ENCODE data around the gene STK10.

STK10 gene

DNA sequence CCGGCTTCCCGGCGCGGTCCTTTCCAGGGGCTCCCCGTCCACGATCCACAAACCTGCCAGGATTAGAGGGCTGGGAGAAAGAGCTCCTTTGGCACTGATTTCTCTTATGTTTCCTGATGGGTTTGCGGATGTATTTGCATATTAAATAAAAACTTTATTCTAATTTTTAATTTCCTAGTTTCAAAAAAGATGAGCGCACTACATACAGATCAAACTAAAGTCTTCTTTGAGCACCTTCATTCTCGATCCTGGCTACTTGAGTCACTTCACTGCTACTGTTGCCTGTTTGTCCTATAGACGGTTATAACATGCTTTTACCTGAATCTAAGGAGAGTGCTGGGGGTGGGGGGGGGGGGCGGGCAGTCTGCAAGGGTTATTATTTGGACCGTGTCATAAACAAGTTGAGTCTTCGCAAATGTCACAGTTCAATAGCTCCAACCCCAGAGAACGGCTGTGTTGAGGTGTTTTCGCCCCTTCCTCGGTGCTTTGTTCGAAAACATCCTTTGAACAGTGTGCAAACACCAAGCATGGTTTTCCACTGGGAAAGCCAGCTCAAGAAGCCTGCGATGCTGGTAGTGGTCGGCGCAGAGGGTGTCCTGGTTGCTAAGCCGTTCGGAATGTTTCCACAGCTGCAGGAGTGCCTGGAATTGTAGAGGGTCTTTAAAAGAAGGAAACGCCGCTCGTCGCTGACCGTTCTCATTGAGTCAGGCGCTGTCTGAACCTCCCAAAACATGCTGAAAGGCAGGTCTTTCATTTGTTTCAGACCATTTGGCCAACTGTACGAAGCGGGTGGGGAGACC lies 1.1 kb upstream of the STK10 start:
- no peak for DNase-seq

DNA sequence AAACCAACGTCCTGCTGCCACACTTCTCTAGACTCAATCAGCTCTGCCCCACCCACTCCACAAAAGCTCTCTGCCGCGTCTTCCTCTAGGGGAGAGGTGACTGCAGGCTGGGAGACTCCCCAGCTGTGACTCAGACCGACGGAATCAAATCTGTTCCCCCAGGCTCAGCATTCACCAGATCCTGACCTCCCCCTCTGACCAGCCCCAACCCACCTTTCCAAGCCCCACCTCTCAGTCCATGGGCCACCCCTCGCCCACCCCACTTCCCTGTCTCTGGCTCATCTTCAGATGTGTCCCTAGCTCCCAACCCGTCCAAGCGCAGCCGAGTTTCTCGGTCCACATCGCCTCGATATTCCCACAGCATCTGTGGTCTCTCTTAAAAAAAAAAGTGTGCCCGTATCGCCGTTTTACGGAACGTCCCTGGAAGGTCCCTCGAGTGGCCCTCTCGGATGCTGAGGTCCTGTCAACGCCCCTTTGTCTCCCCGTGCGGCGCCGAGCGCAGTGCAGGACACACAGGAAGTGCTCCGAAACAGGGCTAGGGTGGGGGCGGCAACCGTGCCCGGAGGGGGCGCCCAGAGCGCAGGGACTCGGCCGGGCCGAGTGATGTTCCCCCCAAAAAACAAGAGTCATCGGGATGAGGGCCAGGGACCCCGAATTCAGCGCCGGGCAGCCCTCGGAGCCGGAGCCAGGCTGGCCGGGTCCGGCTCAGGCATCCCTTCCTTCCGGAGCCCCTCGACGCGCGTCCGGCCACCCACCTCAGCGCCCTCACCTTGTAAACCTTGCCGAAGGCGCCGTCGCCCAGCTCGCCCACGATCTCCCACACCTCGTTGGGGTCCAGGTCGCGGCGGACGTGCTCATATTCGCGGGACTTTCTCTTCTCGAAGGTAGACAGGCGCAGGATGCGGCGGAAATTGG lies 649 bp downstream of the STK10 start:
- DNase-seq = peak; percentile 65

DNA sequence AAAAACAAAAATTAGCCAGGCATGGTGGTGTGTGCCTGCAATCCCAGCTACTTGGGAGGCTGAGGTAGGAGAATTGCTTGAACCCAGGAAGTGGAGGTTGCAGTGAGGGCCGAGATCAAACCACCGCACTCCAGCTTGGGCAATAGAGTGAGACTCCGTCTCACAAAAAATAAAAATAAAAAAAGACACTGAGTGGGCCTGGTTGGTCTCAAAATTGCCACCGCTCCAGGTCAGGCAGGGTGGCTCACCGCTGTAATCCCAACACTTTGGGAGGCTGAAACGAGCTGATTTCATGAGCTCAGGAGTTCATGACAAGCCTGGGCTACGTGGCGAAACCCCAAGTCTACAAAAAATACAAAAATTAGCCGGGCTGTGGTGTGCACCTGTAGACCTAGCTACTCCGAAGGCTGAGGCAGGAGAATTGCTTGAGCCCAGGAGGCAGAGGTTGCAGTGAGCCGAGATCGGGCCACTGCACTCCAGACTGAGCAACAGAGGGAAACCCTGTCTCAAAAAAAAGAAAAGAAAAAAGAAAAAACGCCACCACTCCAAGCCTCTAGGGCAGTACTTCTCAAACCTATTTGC lies 1.8 kb downstream of the STK10 start:
- no peak for DNase-seq

DNA sequence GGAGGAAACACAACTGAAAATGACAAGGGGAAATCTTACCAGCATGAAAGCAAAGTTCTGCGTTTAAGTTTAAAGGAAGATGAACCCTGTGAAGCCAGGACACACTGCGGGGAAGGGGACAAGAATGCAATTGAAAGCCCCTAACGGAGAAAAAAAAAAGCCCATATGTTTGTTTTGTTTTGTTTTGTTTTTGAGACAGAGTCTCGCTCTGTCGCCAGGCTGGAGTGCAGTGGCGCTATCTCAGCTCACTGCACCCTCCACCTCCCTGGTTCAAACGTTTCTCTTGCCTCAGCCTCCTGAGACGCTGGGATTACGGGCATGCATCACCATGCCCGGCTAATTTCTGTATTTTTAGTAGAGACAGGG lies 2.9 kb downstream of the STK10 start:
- DNase-seq = no peak

DNA sequence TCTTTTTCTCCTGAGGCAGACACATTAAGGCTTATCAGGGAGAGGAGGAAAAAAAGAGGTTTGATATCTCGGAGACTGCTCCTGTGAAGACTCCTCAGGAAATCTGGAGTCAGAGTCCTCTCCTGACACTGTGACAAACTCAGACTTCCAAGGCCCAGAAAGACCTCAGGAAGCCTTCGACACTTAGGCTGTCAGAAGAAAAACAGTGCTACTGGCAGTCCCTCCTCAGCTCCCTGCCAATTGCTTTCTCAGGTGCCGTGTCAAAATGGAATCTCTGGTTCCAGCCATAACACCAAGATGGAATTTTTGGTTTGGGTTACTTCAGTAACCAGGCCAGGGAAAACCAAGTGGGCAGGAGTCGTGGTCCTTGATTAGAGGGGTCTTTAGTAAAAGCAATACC lies 4.1 kb downstream of the STK10 start:
- no peak for DNase-seq

DNA sequence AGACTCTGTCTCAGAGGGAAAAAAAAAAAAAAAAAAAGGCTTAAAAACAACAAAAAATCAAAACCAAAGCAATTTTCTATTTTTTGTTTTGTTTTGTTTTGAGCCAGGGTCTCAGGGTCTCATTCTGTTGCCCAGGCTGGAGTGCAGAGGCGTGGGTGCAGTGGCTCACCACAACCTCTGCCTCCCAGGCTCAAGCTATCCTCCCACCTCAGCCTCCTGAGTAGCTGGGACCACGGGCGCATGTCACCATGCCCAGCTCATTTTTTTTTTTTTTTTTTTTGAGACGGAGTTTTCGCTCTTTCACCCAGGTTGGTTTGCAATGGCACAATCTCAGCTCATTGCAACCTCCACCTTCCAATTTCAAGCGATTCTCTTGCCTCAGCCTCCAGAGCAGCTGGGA lies 5.7 kb downstream of the STK10 start:
- no peak for DNase-seq

DNA sequence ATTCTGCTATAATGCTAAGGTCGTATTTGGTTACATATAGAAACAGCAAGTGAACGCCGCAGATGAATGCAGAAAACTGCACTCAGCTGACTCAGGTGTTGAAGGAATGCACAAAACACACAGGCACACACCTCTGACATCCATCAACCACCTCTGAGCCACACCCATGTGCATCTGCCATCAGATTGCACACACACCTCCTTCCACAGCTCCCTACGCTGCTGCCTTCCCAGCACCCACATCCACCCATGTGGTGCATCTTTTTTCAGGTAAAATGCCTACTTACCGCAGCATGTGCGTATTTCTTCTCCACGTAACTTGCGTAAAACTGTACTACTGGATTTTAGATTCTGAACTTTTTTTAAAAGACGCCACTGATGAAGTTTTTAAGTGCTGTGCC lies 7.1 kb downstream of the STK10 start:
- no peak for DNase-seq

DNA sequence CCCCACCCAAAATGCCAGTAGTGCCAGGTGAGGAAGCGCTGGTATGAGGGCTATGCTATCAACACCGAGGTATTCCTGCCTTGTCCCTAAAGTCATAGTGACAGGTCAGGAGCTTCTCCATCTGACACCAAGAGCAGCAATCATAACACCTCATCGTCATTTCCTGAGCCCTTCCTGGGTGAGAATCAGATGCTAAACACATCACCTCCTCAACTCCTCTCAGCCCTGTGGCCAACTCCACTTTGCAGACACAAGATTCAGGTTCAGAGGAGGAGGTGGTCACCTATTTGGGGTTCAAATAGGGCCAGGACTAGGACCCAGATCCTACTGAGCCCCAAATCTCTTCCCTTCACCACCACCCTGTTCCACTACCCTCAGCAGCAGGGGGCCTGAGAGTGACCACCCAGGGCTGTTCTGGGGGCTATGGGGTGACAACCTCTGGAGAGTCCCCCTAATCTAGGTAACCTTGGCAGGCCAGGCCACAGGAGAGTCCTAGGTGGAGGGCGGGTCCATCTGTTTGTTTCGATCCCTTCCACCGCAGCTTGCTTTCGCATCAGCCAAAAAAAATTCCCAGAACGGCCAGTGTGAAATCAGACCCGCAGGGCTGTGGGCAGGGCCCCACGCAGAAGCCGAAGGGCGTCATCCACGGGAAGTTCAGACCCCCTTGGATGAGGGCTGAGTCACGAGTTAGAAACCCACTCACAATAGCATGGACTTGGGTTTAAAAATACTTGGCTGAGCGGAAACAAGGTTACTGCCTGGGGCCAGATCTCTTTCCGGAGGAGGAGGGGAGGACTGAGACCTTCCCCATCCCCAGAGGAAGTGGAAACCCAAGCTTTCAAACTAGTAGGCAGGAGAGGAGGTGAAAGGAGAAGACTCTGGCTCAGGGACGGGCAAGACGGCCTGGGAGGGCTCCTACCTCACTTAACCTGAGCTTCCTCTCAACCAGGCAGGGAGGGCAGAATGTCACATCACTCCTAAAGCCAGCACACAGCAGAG lies 8.7 kb downstream of the STK10 start:
- DNase-seq = no peak

DNA sequence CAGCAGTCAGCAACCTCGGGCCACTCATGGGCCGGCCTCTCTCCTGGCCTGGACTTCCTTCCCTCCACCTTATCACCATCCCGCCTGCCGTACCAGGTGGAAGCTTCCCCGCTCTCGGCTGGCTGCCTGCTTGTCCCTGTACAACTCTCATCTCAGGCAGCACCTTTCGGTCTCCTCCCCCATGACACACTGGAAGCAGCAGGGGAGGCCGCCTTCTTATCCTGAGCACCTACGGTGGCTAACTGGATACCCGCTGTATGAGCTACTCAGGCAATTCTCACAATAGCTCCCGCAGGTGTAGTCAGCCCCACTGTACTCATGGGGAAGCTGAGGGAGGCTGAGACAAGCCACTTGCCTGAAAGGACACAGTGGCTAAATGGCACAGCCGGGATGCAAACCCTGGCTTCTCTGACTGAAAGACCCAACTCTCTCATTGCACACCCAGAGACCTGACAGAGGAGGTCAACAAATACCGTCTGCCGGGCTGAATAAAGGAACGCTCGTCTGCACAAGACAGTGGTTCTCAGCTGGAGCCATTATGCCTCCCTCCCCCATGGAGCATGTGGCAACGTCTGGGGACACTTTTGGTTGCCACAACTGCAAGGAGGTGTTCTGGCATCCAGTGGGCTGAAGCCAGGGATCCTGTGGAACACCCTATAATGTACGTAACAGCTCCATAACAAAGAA lies 9.6 kb downstream of the STK10 start:
- DNase-seq = no peak

DNA sequence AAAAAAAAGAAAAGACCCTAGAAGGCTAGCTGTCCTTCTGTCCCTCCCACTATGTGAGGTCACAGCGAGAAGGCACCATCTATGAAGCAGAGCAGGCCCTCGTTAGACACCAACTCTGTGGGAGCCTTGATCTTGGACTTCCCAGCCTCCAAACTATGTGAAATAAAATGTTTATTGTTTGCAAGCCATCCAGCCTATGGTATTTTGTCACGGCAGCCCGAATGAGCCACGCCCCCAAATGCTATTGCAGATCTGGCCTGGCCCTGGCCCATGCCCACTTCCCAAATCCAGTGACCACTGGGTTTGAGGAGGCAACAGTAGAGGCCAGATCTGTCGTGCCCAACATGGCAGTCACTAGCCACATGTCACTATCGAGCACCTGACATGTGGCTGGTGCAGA lies 10.8 kb downstream of the STK10 start:
- no peak for DNase-seq

DNA sequence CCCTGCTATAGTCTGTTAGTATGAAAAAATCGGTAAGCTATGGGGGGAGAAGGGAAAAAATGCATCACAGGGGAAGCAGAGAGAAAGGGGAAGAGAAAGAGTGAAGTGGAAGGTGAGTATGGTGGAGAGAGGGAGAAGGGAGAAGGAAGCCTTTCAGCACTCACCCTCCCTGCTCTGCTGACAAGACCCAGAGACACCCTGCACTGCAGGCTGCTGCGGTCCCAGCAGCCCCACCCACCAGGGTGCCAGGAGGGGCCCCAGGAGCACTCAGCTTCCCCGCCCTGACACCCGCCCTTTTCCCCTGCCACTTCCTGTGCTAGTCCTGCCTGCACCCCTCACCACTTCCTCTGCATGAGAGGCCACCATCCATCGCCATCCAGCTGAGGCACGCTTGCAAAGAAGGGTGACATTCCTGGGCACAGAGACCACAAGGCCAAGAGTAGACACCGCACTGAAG lies 12.7 kb downstream of the STK10 start:
- no peak for DNase-seq

DNA sequence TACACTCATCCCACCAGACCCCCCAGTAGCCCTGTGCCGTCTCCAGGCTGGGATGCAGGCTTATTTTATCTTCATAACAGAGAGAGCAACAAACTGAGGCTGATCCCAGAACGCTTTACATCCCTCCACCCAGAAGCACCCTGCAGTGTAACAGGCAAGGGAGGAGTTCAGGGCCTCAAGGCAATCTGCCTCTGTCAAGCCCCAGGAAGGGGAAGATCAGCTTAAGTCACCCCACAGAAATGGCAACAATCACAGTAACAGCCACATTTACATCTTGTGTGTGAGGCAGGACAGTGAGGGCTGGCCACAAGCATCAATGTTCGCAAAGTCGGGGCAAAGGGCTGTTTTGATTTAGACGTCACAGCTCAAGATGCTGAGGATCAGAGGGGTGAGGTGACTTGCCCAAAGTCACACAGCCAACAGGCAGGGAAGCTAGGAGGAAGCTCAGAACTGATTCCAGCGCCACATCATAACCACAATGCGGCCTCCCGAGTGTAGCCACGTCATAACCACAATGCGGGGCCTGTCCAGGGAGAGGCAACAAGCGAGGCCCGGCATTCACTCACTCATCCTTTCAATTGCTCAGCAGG lies 14.4 kb downstream of the STK10 start:
- DNase-seq = no peak

DNA sequence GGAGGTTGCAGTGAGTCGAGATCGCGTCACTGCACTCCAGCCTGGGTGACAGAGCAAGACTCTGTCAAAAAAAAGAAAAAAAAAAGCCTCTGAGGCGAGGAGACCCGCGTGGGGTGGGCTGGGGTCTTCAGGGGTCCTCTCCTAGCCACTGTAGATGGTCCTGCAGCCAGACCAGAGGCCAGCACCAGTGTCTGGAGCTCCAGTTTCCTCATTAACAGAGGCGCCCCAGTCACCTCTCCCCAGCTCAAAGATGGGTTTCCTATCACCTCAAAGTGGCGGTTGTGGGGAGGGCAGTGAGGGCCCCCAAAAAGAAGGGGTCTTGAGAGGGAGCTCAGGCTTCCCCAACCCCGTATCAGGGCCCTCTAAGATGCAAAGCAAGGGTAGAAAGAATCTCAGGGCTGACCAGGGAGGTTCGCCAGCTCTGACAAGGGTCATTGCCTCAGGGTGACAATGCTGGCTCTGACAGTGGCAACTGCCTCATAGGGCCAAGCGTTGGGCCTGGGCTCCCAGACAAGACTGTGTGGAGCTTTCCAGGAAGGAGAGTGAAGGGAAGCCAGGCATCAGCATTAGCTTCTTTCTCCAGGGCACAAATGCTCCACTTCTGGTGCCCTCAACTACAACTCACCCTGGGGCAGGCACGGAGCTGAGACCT lies 15.0 kb downstream of the STK10 start:
- no peak for DNase-seq

DNA sequence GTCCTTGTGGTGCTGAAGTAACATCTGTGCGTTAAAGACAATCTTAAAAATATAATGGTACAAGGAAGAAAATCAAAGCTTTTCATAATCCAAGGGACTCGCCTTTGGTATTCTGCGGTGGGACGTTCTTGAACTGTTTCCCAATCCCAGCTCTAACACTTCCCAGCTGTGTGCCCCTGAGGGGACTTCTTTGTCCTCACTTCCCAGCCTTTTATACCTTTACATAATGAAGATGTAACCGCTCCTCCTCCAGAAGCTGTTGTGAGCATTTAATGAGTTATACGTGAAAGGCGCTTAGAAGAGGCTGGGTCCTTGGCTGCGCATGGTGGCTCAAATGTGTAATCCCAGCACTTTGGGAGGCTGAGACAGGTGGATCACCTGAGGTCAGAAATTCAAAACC lies 16.9 kb downstream of the STK10 start:
- no peak for DNase-seq

DNA sequence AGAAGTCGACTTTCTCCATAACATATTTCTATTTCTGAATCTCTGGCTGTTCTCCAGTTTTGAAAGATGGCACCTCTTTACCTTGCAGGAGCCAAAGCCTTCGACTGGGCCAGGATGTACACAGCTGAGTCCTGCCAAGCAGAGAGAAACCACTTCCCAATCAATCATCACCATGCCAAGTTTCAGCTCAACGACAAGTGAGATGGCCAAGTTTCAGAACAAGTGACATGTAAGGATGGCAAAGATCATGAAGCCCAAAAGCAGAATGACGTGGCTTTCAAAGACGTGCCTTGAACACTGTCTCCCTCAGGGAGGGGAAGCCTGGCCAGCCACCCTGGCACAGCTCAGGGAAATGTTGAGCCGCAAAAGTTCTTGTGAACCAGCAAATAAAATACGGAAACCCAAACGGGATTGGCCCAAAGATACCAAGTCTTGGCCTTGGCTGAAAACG lies 17.7 kb downstream of the STK10 start:
- no peak for DNase-seq

DNA sequence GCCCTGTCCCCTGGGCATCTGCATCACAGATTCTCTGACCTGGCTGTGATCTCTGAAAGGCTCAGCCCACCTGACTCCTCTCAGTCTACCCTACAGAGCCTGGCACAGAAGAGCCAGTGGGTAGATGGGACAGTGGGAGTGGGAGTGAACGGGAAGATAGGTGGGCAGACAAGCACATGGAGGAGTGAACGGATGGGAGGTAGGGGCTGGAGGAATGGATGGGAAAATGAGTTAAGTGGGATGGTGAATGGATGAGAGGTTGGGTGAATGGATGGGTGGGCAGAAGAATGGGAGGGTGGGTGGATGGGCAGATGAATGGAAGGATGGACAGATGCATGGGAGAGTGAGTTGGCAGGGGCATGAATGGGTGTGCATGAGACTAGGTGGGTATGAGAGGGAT lies 18.8 kb downstream of the STK10 start:
- DNase-seq = no peak

DNA sequence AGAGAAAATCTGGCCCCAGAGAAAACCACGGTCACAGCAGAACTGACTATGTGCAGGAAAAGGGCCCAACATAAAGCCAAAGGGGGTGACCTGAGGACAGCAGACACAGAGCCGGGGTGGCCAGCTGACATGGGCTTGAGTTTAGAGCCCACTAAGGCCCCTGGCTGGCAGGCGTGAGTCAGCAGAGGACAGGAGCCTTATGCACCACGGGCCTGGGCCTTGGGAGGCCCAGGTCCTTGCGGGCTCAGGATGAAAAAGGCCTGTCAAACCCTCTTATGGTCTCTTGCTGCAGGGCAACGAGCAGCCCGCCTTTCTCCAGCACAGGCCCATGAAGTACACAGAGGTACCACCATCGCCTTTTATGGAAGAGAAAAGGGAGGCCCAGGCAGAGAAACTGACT lies 19.7 kb downstream of the STK10 start:
- no peak for DNase-seq

DNA sequence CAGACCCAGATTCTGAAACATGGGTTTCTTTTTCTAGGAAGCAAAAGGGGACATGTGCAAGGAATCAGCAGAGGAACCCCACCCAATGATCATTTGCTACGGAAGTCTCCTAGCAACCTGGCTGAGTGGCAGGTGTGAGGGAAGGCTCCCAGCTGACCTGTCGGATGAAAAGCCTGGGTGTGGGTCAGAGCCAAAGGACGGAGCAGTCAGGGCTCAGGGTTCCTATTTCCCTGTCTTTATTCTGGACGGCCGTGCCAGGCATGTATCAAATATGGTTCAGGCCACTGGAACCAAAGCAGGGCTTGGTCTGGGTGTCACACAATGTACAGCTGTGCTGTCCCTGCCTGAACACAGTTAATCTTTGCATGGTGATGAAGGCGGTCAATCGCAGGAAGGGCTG lies 20.1 kb downstream of the STK10 start:
- no peak for DNase-seq

DNA sequence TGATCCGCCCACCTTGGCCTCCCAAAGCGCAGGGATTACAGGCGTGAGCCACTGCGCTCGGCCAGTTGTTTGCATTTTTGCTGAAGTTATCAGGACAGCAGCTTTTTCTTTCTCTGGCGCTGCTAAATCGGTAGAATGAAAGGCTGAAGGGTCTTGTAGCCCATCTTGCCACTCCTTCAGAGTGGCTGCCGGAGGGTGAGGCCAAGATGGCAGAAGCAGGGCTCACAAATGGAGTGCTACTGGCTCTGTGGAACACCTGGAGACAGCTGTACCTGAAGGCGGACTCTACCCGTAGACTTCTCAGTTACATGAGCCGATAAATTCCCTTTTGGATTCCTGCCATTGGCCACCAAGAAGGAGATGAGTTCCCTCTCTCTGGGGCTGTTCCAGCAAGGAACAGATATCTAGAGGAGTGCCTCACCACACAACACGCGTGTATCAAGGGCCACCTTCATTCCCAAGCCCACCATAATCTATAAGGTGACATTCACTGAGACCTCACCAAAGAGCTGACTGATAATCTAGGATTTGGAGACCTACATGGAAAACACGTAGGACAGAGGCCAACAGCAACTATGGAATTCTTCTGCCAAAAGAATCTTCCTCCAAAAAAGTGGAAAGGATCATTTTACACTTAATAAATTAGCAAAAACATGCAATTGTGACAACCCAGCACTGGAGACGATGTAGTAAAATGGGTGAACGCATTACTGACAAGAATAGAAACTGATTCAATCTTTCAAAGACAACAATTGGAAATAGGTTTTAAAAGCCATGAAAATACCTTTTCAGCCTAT lies 21.8 kb downstream of the STK10 start:
- DNase-seq = no peak

DNA sequence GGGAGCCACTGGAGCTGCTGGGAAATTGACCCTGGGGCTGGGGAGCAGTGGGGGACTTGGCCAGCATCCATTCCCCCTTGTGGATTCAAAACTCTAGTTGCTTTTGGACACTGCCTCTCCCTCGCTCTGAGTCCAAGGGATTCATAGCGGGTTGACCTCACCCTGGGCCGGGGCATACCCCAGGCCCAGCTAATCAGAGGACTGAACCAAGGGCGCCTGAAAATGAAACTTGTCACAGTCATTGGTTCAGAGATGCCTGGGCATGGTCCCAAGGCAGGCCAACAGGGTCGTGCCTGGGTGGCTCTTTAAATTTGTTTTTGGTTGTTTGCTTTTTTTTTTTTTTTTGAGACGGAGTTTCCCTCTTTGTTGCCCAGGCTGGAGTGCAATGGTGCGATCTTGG lies 22.6 kb downstream of the STK10 start:
- DNase-seq = no peak

Measured in 8988T (cell line).